Measurements from ENCODE around the gene OR13A1.
"Not testable (repeated sequence)": the region's sequence is repeated elsewhere in the genome, so short reads cannot be mapped to it uniquely, and the experiment has no call there.

The OR13A1 gene

DNA sequence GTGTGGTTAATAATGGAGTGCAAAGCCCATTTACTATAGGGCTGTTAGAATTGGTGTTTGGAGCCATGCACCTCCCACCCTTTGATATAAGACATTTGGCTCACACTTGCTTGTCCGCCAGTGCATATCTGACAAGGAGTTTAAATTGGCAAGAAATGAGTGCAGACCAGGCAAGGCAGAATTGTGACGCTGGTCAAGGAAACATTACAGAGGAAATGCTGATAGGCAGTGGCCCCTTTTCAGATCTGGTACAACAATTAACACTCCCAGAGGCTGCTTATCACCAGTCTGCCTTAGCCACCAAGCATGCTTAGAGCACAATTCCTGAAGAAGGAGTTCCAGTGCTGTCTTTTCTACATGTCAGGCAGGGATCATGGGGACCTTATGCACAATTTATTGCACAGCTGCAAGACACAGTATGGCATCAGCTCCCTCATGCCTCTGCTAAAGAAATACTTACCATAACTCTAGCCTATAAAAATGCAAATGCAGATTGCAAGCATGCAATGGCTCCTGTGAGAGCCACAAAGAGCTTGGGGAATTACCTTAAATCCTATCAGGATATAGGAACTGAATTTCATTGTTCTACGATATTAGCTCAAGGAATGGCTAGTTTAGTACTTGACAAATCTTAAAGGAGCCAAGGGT, 35.2 kb downstream of the OR13A1 start:
- no peak for DNase-seq (ENCODE audit: extremely low read depth, insufficient read length)
- no peaks in the 10 kb centered on the region for H3K27me3 ChIP-seq (replicated peaks; ENCODE audit: control insufficient read depth, insufficient read depth, low read length)
- TF ChIP-seq, protein P1, sequence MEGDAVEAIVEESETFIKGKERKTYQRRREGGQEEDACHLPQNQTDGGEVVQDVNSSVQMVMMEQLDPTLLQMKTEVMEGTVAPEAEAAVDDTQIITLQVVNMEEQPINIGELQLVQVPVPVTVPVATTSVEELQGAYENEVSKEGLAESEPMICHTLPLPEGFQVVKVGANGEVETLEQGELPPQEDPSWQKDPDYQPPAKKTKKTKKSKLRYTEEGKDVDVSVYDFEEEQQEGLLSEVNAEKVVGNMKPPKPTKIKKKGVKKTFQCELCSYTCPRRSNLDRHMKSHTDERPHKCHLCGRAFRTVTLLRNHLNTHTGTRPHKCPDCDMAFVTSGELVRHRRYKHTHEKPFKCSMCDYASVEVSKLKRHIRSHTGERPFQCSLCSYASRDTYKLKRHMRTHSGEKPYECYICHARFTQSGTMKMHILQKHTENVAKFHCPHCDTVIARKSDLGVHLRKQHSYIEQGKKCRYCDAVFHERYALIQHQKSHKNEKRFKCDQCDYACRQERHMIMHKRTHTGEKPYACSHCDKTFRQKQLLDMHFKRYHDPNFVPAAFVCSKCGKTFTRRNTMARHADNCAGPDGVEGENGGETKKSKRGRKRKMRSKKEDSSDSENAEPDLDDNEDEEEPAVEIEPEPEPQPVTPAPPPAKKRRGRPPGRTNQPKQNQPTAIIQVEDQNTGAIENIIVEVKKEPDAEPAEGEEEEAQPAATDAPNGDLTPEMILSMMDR (IDR thresholded peaks at IDR 0.05; ENCODE audit: insufficient read depth, low read length, poor library complexity, severe bottlenecking): no peak

DNA sequence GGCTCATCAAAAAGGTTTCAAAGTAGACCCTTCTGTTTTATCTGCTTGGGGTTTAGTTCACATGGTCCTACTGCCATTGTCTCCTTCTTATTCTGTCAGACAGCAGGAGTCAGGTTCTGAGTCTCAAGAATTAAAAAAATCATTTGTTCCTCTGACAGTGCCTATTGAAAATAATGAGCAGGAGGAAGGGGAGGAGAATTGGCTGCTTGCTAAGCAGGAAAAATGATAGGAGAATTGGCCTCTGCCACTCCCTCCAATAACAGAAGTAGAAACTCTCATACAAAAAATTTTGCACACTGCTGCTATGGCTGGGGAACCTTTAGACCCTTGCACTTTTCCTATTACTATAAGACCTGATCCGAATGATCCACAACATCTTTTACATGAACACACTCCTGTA, 35.7 kb downstream of the OR13A1 start:
- H3K27me3 ChIP-seq (replicated peaks; ENCODE audit: control insufficient read depth, insufficient read depth, low read length): no peaks in the 10 kb centered on the region
- TF ChIP-seq, protein P1 (IDR thresholded peaks at IDR 0.05; ENCODE audit: insufficient read depth, low read length, poor library complexity, severe bottlenecking): no peak
- DNase-seq (ENCODE audit: extremely low read depth, insufficient read length): no peak
- H3K4me3 ChIP-seq (replicated peaks; ENCODE audit: low read depth, low read length): no peak overlapping the region
- H3K36me3 ChIP-seq (ENCODE audit: control insufficient read depth, insufficient read depth, low read length): no peaks in the 10 kb centered on the region

More for the DNA sequence above, 35.2 kb downstream of the OR13A1 start:
- Histone ChIP-seq H3K4me3 (replicated peaks; ENCODE audit: low read depth, low read length) (no peak overlapping the region), H3K36me3 (ENCODE audit: control insufficient read depth, insufficient read depth, low read length) (no peaks in the 10 kb centered on the region)

DNA sequence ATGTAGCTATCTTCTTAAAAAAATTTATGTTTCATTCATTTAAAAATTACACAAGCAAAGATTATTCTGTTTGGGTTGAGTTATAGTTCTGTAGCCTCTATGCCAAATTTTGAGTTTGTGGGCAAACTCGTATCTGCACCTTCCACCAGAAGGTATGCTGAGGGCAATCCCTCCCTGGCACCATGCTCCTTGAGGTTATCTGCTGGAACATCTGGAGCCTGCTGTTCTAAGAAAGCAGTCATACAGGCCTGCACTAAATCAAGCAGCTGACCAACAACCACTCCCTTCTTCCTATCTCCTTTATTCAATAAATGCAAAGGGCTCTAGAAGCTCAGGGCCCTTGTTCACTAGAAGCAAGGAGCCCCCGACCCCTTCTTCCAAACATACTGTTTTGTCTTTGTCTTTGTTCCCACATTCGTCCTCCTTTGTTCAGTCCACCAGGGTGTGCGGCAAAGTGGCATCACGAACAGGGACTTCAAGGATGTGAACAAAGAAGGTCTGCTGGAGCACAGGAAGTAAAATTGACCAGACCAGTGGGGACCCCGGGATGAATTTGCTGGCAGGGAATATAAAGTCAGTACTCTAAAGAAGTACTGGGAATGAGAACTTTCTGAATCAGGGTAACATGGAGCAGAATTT, 36.4 kb downstream of the OR13A1 start:
- no peaks in the 10 kb centered on the region for H3K27me3 ChIP-seq (replicated peaks; ENCODE audit: control insufficient read depth, insufficient read depth, low read length)
- H3K36me3 ChIP-seq (ENCODE audit: control insufficient read depth, insufficient read depth, low read length): no peaks in the 10 kb centered on the region
- no peak overlapping the region for H3K4me3 ChIP-seq (replicated peaks; ENCODE audit: low read depth, low read length)
- DNase-seq (ENCODE audit: extremely low read depth, insufficient read length): no peak
- TF ChIP-seq, protein P1 (IDR thresholded peaks at IDR 0.05; ENCODE audit: insufficient read depth, low read length, poor library complexity, severe bottlenecking): no peak

DNA sequence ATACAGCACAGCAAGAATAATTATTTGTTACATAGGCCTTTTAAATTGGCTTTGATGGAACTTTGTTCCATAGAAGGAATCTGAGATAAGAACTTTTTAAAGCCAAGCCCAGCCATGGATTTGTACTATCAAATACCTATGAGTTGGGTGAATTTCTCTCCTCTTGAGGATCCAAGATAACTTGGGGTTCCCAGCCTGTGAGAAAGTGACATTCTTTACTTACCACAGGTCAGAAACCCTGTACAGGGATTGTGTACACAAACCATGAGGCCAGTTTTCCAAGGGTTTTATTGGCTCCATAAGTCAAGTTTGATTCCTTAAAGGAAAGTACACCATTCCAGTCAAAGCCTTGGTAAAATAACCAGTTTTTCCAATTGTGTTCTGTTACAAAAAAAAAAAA, 39.3 kb downstream of the OR13A1 start:
- not testable (repeated sequence) for DNase-seq (ENCODE audit: extremely low read depth, insufficient read length); H3K27me3 ChIP-seq (replicated peaks; ENCODE audit: control insufficient read depth, insufficient read depth, low read length); H3K36me3 ChIP-seq (ENCODE audit: control insufficient read depth, insufficient read depth, low read length); H3K4me3 ChIP-seq (replicated peaks; ENCODE audit: low read depth, low read length)

DNA sequence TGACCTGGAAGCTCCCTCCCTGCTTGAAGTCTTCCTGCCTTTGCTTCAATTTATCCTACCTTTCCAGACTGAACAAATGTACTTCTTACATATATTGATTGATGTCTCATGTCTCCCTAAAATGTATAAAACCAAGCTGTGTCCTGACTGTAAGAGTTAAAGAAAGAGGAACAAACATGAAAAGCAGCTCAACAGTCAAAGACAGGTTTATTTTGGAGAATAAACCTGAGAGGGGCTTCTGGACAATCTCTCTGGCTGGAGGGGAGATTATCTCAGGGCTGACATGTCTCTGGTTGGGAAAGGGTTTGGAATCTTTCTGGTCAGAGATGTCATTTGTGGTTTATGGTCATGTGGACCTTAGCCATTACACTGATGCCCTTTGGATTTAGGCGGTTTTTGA, 41.0 kb downstream of the OR13A1 start:
- DNase-seq (ENCODE audit: extremely low read depth, insufficient read length): no peak
- Histone ChIP-seq H3K4me3 (replicated peaks; ENCODE audit: low read depth, low read length) (no peak overlapping the region), H3K36me3 (ENCODE audit: control insufficient read depth, insufficient read depth, low read length) (no peaks in the 10 kb centered on the region), H3K27me3 (replicated peaks; ENCODE audit: control insufficient read depth, insufficient read depth, low read length) (no peaks in the 10 kb centered on the region)
- TF ChIP-seq, protein P1 (IDR thresholded peaks at IDR 0.05; ENCODE audit: insufficient read depth, low read length, poor library complexity, severe bottlenecking): no peak

DNA sequence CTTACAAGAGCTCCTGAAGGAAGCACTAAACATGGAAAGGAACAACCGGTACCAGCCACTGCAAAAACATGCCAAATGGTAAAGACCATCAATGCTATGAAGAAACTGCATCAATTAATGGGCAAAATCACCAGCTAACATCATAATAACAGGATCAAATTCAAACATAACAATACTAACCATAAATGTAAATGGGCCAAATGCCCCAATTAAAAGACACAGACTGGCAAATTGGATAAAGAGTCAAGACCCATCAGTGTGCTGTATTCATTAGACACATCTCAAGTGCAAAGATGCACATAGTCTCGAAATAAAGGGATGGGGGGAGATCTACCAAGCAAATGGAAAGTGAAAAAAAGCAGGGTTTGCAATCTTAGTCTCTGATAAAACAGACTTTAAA, 47.6 kb downstream of the OR13A1 start:
- DNase-seq (ENCODE audit: extremely low read depth, insufficient read length); H3K4me3 ChIP-seq (replicated peaks; ENCODE audit: low read depth, low read length); H3K36me3 ChIP-seq (ENCODE audit: control insufficient read depth, insufficient read depth, low read length); H3K27me3 ChIP-seq (replicated peaks; ENCODE audit: control insufficient read depth, insufficient read depth, low read length): not testable (repeated sequence)

All from GM06990 (cell line).